Stimulated activated effector memory CD8-positive, alpha-beta T cell treated with anti-CD3 and anti-CD28 coated beads, Interleukin-12 subunit alpha, Interleukin-12 subunit beta, amount 100 ng/mL, for 72 hours (primary cell): ENCODE results near the gene C1QTNF9.
"Not testable (repeated sequence)": the region's sequence is repeated elsewhere in the genome, so short reads cannot be mapped to it uniquely, and the experiment has no call there.

Source experiments
- ATAC-seq: fragments of 150-1000 bp; cut with Tn5 transposase; 2 replicates; pipeline ENCODE4 v1.10.0; 2021
- DNase-seq, 2 donors: peaks; one replicate each; pipeline ENCODE4 v3.0.0; 2021 to 2022; ENCODE audit warnings: low spot score in 2 of 2
- H3K27ac Mint-ChIP-seq: one replicate; pipeline ENCODE4 v1.8.0; 2022; ENCODE audit warnings: mild to moderate bottlenecking, mixed read lengths
- H3K36me3 Mint-ChIP-seq: one replicate; pipeline ENCODE4 v1.8.0; 2022; ENCODE audit warnings: mild to moderate bottlenecking, mixed read lengths
- H3K4me1 Mint-ChIP-seq: one replicate; pipeline ENCODE4 v1.8.0; 2022; ENCODE audit warnings: mixed read lengths
- H3K4me3 Mint-ChIP-seq: one replicate; pipeline ENCODE4 v1.8.0; 2022; ENCODE audit warnings: mild to moderate bottlenecking, mixed read lengths
- H3K9me3 Mint-ChIP-seq: one replicate; pipeline ENCODE4 v1.8.0; 2022; ENCODE audit warnings: mixed read lengths

Gene C1QTNF9

DNA sequence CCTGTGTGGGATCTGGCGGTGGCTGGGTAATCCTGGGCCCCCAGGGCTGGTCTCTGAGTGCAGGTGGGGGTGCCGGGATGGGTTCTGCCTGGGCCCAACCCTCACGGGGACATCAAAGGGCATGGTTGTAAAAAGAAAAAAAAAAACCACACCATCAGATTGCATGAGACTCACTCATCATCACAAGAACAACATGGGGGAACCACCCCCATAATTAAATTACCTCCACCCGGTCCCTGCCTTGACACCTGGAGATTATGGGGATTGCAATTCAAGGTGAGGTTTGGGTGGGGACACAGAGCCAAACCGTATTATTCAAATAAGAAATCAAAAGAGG lies 14.3 kb downstream of the C1QTNF9 start:
- no peak for ATAC-seq
- no peaks in the 10 kb centered on the region for H3K4me1 Mint-ChIP-seq
- no peak for DNase-seq
- no peaks in the 10 kb centered on the region for H3K9me3 Mint-ChIP-seq
- H3K27ac Mint-ChIP-seq, result no peak overlapping the region
- H3K36me3 Mint-ChIP-seq, result no peaks in the 10 kb centered on the region
- no peak overlapping the region for H3K4me3 Mint-ChIP-seq

GRCh38 chr13:24327598-24327997 lies 18.2 kb downstream of the C1QTNF9 start:
- not testable (repeated sequence) for H3K4me1 Mint-ChIP-seq, H3K4me3 Mint-ChIP-seq

GRCh38 chr13:24328145-24328544 lies 18.8 kb downstream of the C1QTNF9 start:
- DNase-seq (no peak), ATAC-seq (peak; percentile 16)
- no peak overlapping the region for H3K4me3 Mint-ChIP-seq
- H3K9me3 Mint-ChIP-seq, result no peaks in the 10 kb centered on the region
- no peaks in the 10 kb centered on the region for H3K36me3 Mint-ChIP-seq
- H3K27ac Mint-ChIP-seq, result no peak overlapping the region
- H3K4me1 Mint-ChIP-seq, result no peaks in the 10 kb centered on the region

More at GRCh38 chr13:24327598-24327997, 18.2 kb downstream of the C1QTNF9 start:
- DNase-seq, ATAC-seq, H3K36me3 Mint-ChIP-seq, H3K9me3 Mint-ChIP-seq, H3K27ac Mint-ChIP-seq: not testable (repeated sequence)

GRCh38 chr13:24338721-24339120 lies 29.3 kb downstream of the C1QTNF9 start:
- no peak for DNase-seq
- Mint-ChIP-seq H3K27ac (no peak overlapping the region), H3K4me1 (peaks cover 5% of the 10 kb centered on the region), H3K36me3 (no peaks in the 10 kb centered on the region), H3K9me3 (no peaks in the 10 kb centered on the region), H3K4me3 (no peak overlapping the region)
- ATAC-seq, result no peak

DNA sequence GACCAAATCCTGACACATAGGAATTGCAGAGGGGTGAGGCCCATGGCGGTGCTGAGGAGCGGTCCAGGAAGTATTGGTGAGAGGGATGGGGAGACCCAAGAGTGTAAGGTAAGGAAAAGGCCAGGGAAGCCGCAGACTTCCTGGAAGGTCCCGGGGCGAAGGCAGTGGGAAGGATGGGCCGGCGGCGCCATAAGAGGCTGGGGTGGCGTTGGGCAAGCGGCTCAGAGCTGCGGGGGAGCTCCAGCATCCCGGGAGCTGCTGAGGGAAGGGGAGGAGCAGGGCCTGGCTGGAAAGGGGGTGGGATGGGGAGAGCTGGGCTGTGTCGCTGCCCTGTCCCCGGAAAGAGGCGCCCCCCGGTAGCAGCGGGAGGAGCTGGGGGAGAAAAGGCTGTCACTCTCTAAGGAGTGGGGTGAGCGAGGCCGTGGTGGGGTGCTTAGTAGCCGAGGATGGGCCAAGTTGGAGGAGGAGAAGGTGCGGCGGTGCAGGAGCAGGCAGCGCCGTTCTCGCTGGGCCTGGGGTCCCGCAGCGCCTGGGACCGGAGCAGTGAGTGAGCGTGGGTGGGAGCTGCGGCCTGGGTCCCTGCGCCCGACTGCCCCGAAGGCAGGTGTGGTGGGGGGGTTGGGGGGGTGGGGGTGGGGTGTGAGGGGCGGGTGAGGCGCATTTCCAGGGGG lies 30.7 kb downstream of the C1QTNF9 start:
- no peak for DNase-seq
- Mint-ChIP-seq H3K9me3 (no peaks in the 10 kb centered on the region), H3K4me3 (no peak overlapping the region), H3K4me1 (peaks cover 5% of the 10 kb centered on the region), H3K36me3 (no peaks in the 10 kb centered on the region), H3K27ac (no peak overlapping the region)
- no peak for ATAC-seq

DNA sequence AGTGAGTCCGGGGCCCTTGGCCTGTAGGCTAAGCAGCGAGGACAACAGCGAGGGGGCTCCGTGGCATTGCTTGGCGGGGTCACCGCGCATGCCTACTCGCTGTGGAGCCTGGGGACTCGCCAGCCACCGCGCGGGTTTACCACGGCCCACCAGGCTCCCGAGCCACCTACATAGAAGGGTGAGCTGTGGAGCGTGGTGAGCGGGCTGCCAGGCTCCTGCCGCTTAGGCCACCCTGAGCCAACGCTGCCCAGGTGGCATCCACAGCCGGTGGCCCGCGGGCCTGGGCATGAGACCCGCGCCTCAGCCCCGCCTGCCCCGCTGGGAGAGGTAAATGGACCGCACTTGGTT lies 31.2 kb downstream of the C1QTNF9 start:
- Mint-ChIP-seq H3K4me1 (peaks cover 5% of the 10 kb centered on the region), H3K9me3 (no peaks in the 10 kb centered on the region), H3K27ac (no peak overlapping the region), H3K36me3 (no peaks in the 10 kb centered on the region), H3K4me3 (no peak overlapping the region)
- ATAC-seq, result no peak
- no peak for DNase-seq

DNA sequence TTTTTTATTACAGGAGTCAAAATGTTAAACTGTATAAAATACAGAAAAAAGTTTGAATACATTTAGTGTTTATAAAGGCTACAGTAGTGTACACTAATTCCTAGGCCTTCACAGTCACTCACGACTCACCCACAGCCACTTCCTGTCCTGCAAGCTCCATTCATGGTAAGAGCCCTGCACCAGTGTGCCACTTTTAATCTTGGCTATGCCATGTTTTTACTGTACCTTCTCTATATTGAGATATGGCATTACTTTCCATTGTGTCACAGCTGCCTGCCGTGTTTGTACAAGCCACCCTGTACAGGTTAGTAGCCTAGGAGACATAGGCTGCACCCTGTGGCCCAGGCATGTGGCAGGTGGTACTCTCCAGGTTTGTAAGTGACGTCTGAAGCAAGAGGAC lies 32.1 kb downstream of the C1QTNF9 start:
- no peak overlapping the region for H3K27ac Mint-ChIP-seq
- H3K4me1 Mint-ChIP-seq, result peaks cover 5% of the 10 kb centered on the region
- H3K36me3 Mint-ChIP-seq, result no peaks in the 10 kb centered on the region
- ATAC-seq (peak; percentile 58), DNase-seq (no peak)
- H3K9me3 Mint-ChIP-seq, result no peaks in the 10 kb centered on the region
- H3K4me3 Mint-ChIP-seq, result no peak overlapping the region

DNA sequence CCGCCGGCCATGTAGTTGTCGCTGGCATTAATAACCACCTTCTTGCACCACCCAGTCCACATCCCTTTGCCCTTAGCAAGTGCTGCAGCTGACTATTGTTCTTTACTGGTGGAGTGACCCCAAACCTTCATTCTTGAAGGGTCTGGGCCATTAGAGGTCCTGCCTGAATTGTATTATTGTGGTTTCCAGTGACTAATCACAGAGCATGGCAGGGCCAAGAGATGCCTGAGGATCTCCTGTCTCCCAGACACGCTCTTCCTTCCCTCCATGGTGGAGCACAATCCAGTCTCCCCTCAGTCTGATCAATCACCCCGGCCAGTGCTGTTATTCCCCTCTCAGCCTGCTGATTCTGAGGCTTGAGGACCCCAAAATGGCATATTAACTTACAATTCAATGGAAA lies 39.0 kb downstream of the C1QTNF9 start:
- DNase-seq (no peak), ATAC-seq (no peak)
- Mint-ChIP-seq H3K9me3 (no peaks in the 10 kb centered on the region), H3K36me3 (no peaks in the 10 kb centered on the region), H3K27ac (no peak overlapping the region), H3K4me1 (no peaks in the 10 kb centered on the region), H3K4me3 (no peak overlapping the region)

DNA sequence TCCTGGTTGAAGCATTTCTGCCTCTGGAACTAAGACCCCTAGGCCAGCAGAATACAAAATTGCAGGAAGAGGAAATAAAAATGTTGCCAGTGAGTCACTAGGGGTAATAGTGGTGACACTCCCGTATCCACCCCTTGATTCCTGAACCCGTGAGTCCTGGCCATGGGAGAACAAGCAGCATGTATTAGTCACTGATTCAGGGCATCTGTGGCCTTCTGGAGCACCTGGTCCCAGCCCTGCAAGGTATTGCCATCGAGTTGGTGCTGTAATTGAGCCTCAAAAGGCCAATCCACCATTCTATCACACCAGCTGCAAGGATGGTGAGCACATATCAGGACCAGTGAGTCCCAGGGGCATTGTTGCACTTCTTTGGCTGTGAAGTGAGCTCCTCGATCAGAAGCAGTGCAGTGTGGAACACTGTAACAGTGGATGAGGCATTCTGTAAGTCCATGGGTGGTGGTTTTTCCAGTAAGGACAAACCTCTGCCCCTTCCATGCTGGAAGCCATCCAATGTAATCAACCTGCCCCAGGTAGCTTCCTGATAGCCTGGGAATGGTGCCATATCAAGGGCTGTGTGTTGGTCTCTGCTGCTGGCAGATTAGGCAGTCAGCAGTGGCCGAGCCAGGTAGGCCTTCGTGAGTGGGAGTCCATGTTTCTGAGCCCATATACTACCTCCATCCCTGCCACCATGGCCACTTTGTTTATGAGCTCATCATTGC lies 39.6 kb downstream of the C1QTNF9 start:
- DNase-seq (no peak), ATAC-seq (no peak)
- H3K27ac Mint-ChIP-seq, result no peak overlapping the region
- no peaks in the 10 kb centered on the region for H3K9me3 Mint-ChIP-seq
- H3K36me3 Mint-ChIP-seq, result no peaks in the 10 kb centered on the region
- H3K4me3 Mint-ChIP-seq, result no peak overlapping the region
- no peaks in the 10 kb centered on the region for H3K4me1 Mint-ChIP-seq

DNA sequence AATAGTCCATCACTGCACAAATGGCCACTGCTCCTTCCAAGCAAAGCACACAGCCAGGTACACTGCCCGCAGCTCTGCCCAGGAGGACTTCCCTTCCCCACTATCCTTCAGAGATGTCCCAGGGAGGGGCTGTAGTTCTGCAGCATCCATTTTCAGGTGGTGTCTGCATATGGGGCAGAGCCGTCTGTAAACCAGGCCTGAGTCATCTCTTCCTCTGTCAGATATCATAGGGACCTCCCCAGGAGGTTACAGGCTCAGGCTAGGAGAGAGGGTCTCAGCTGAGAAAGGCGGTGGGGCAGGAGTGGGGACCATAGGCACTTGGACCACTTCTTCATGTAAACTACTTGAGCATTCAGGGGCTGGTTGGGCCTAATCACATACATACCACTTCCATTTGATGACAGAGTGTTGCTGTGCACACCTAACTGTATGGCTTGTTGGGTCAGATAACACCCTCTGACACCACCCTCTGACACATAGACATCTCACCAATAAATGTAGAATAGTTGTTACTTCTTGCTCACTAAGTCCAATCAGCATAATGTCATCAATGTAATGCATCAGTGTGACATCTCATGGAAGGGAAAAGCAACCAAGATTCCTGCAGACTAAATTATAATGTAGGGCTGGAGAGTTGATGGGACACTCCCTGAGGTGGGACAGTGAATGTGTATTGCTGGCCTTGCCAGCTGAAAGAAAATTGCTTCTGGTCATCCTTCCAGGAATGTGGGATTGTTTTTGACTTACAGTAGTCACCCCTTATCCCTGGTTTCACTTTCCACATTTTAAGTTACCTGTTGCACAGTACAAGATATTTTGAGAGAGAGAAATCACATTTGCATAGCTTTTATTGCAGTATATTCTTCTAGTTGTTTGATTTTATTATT lies 40.6 kb downstream of the C1QTNF9 start:
- DNase-seq, result not testable (repeated sequence)
- peak; percentile 69 for ATAC-seq

GRCh38 chr13:24351423-24351822 lies 42.0 kb downstream of the C1QTNF9 start:
- Mint-ChIP-seq H3K27ac (no peak overlapping the region), H3K9me3 (no peaks in the 10 kb centered on the region), H3K4me1 (no peaks in the 10 kb centered on the region), H3K4me3 (no peak overlapping the region), H3K36me3 (no peaks in the 10 kb centered on the region)
- DNase-seq, result no peak
- ATAC-seq, result no peak

More for the DNA sequence above, 40.6 kb downstream of the C1QTNF9 start:
- H3K36me3 Mint-ChIP-seq, H3K27ac Mint-ChIP-seq, H3K4me1 Mint-ChIP-seq, H3K9me3 Mint-ChIP-seq, H3K4me3 Mint-ChIP-seq: not testable (repeated sequence)

- Mint-ChIP-seq H3K36me3 (no peaks in the 10 kb centered on the region), H3K4me3 (no peak overlapping the region), H3K9me3 (no peaks in the 10 kb centered on the region), H3K27ac (no peak overlapping the region), H3K4me1 (no peaks in the 10 kb centered on the region)
- DNase-seq (no peak), ATAC-seq (no peak)
These were observed 44.4 kb downstream of the C1QTNF9 start for GRCh38 chr13:24353736-24354135.

DNA sequence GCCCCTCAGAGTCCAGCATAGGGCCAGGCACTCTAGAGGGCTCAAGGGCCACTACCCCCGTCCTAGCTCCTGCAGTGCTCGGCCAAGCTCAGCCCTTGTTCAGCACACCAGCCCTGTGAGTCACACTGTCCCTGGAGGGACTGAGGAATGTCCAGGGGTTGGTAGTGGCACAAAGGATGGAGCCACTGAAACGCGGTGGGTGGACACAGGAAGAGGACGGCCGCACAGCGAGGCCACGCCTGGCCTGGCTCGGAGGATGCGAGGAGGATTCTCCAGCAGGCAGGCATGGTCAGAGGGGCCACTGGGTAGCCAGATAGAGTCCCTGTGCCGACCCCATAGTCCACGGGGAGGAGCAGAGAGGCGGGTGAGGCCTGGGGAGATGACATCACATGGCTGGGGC lies 45.7 kb downstream of the C1QTNF9 start:
- ATAC-seq, result peak; percentile 9
- DNase-seq, result no peak
- H3K36me3 Mint-ChIP-seq, result no peaks in the 10 kb centered on the region
- H3K9me3 Mint-ChIP-seq, result no peaks in the 10 kb centered on the region
- H3K4me3 Mint-ChIP-seq, result no peak overlapping the region
- no peaks in the 10 kb centered on the region for H3K4me1 Mint-ChIP-seq
- no peak overlapping the region for H3K27ac Mint-ChIP-seq

GRCh38 chr13:24356270-24356669 lies 46.9 kb downstream of the C1QTNF9 start:
- Mint-ChIP-seq H3K9me3 (no peaks in the 10 kb centered on the region), H3K4me1 (no peaks in the 10 kb centered on the region), H3K27ac (no peak overlapping the region), H3K4me3 (no peak overlapping the region), H3K36me3 (no peaks in the 10 kb centered on the region)
- DNase-seq, result no peak
- no peak for ATAC-seq

DNA sequence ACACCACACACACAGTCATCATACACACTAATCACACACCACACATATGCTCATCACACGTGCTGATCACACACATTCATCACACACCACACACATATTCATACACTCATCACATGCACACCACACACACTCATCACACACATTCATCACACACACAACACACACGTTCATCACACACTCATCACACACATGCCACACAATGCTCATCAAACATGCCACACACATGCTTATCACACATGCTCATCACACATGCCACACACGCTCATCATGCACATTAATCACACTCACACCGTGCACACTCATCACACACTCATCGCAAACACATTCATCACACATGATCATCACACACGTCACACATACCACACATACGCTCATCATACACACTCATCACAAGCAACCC lies 47.5 kb downstream of the C1QTNF9 start:
- Mint-ChIP-seq H3K4me1 (no peaks in the 10 kb centered on the region), H3K9me3 (no peaks in the 10 kb centered on the region), H3K27ac (no peak overlapping the region), H3K4me3 (no peak overlapping the region), H3K36me3 (no peaks in the 10 kb centered on the region)
- ATAC-seq (no peak), DNase-seq (no peak)

GRCh38 chr13:24357756-24358155 lies 48.4 kb downstream of the C1QTNF9 start:
- Mint-ChIP-seq H3K27ac (no peak overlapping the region), H3K4me3 (no peak overlapping the region), H3K4me1 (no peaks in the 10 kb centered on the region), H3K9me3 (no peaks in the 10 kb centered on the region), H3K36me3 (no peaks in the 10 kb centered on the region)
- ATAC-seq, result no peak
- no peak for DNase-seq
